Measurements from ENCODE around the gene CCDC32.

Gene CCDC32

DNA sequence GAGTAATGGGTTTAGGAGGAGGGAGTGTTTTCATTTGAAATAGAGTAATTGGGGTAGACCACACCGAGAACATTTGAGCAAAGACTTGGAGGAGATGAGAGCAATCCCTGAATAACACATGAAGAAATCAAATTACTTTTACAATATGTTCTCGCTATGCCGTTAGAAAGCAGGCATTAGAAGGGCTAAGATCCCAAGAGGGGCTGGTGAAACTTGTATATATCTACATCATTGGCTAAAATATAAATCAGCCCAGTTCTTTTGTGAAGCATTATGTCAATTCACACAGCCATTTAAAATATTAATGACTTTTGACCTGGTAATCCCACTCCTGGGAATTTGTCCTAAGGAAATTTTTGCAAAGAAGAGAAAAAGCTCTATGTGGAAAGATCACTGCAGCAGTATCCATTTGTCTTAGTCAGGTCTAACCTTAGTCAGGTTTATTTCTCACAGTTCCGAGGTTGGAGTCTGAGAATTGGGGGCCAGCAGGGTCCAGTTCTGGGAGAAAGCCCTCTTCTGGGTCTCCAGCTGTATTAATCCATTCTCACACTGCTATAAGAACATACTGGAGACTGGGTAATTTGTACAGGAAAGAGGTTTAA, 31.0 kb downstream of the CCDC32 start:
- TF ChIP-seq, protein P1, sequence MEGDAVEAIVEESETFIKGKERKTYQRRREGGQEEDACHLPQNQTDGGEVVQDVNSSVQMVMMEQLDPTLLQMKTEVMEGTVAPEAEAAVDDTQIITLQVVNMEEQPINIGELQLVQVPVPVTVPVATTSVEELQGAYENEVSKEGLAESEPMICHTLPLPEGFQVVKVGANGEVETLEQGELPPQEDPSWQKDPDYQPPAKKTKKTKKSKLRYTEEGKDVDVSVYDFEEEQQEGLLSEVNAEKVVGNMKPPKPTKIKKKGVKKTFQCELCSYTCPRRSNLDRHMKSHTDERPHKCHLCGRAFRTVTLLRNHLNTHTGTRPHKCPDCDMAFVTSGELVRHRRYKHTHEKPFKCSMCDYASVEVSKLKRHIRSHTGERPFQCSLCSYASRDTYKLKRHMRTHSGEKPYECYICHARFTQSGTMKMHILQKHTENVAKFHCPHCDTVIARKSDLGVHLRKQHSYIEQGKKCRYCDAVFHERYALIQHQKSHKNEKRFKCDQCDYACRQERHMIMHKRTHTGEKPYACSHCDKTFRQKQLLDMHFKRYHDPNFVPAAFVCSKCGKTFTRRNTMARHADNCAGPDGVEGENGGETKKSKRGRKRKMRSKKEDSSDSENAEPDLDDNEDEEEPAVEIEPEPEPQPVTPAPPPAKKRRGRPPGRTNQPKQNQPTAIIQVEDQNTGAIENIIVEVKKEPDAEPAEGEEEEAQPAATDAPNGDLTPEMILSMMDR (IDR thresholded peaks at IDR 0.05; ENCODE audit: low read depth, low read length, missing control alignments), result no peak
- in situ Hi-C loops (cut with HindIII; ENCODE audit: low pct_ligation_motif_present, low sequenced_read_pairs), result no loop called here
- Histone ChIP-seq H3K27ac (no peak overlapping the region), H3K36me3 (replicated peaks) (no peaks in the 10 kb centered on the region), H3K4me3 (ENCODE audit: low read depth, low read length) (no peak overlapping the region), H3K27me3 (replicated peaks) (no peaks in the 10 kb centered on the region)
- DNase-seq, result no peak

DNA sequence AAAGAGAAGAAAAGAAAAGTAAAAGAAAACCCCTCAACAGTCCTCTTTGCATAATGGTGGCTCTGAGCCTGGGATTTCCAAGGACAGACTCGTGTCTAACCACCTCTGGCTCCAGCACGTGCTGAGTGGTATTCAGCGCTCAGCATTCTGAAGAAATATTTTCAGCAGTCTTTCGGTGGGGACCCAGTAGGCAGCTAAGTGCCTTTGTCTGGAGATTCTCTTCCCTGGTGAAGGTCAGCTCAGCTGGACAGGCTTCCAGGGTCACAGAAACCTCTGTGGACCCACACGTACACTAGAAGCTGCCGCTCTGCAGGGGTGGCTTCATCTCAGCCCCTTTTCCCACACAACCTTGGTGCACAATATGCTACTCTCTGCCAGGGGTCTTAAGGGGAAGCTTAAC, 36.0 kb downstream of the CCDC32 start:
- no peak for DNase-seq
- Histone ChIP-seq H3K4me3 (ENCODE audit: low read depth, low read length) (no peak overlapping the region), H3K27ac (no peak overlapping the region), H3K27me3 (replicated peaks) (no peaks in the 10 kb centered on the region), H3K36me3 (replicated peaks) (no peaks in the 10 kb centered on the region)
- in situ Hi-C loops (cut with HindIII; ENCODE audit: low pct_ligation_motif_present, low sequenced_read_pairs), result no loop called here
- TF ChIP-seq, protein P1 (IDR thresholded peaks at IDR 0.05; ENCODE audit: low read depth, low read length, missing control alignments), result no peak

DNA sequence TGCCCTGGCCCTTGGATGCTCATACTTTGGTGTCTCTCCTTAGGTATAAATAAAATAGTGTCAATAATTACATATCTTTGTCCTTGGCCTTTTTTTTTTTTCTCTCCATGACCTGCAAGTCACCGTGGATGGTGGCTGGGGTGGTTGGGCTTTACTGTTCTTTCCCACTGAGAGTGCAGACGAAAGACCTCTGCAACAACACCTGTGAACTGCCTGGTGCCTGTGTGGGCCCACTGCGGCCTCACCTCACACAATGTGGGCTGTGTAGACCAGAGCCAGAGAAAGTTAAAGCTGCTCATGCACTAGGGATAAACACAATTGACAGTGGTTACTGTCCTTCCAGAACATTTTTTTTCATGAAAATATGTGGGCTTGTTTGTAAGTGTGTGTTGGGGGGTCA, 39.0 kb downstream of the CCDC32 start:
- in situ Hi-C loops (cut with HindIII; ENCODE audit: low pct_ligation_motif_present, low sequenced_read_pairs), result no loop called here
- no peak overlapping the region for H3K4me3 ChIP-seq (ENCODE audit: low read depth, low read length)
- H3K27ac ChIP-seq, result no peak overlapping the region
- H3K36me3 ChIP-seq (replicated peaks), result no peaks in the 10 kb centered on the region
- DNase-seq, result no peak
- no peaks in the 10 kb centered on the region for H3K27me3 ChIP-seq (replicated peaks)
- TF ChIP-seq, protein P1 (IDR thresholded peaks at IDR 0.05; ENCODE audit: low read depth, low read length, missing control alignments), result no peak

DNA sequence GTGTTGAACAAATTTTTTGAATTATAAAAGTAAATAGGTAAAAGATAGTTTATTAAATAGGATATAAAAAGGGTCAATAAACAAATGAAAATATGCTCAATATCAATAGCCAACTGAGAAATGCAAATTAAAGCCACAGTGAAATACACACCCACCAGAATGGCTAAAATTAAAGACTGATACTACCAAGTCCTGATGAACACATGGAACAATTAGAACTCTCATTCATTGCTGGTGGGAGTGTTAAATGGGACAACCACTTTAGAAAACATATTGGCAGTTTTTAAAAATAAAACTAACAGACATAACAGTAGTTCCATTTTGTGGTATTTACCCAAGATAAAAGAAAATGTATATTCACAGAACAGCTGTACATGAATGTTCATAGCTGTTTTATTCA, 41.2 kb downstream of the CCDC32 start:
- Histone ChIP-seq H3K27me3 (replicated peaks) (no peaks in the 10 kb centered on the region), H3K27ac (no peak overlapping the region), H3K36me3 (replicated peaks) (no peaks in the 10 kb centered on the region), H3K4me3 (ENCODE audit: low read depth, low read length) (no peak overlapping the region)
- no peak for DNase-seq
- TF ChIP-seq, protein P1 (IDR thresholded peaks at IDR 0.05; ENCODE audit: low read depth, low read length, missing control alignments), result no peak
- in situ Hi-C loops (cut with HindIII; ENCODE audit: low pct_ligation_motif_present, low sequenced_read_pairs), result no loop called here

DNA sequence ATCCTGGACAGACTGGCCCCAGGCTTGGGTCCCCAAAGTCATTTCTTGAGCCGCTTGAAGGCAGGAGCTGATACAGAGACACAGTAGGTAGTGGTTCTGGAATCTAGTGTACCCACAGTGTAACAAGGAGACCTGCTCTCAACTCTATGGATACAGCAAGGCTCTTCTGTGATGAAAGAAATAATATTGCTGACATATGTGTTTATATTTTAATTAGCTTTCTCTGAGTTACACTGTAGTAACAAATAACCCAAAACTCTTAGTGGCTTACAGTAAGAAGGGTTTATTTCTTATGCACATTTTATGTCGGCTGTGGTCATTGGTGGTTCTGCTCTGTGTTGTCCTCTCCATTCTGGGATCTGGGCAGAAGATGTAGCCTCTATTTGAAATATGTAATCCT, 48.5 kb downstream of the CCDC32 start:
- H3K4me3 ChIP-seq (ENCODE audit: low read depth, low read length), result no peak overlapping the region
- H3K27ac ChIP-seq, result no peak overlapping the region
- TF ChIP-seq, protein P1 (IDR thresholded peaks at IDR 0.05; ENCODE audit: low read depth, low read length, missing control alignments), result no peak
- no peaks in the 10 kb centered on the region for H3K27me3 ChIP-seq (replicated peaks)
- no peaks in the 10 kb centered on the region for H3K36me3 ChIP-seq (replicated peaks)
- no peak for DNase-seq
- in situ Hi-C loops (cut with HindIII; ENCODE audit: low pct_ligation_motif_present, low sequenced_read_pairs), result no loop called here

- TF ChIP-seq, protein P1 (IDR thresholded peaks at IDR 0.05; ENCODE audit: low read depth, low read length, missing control alignments), result no peak
- H3K27ac ChIP-seq, result no peak overlapping the region
- H3K27me3 ChIP-seq (replicated peaks), result no peaks in the 10 kb centered on the region
- H3K36me3 ChIP-seq (replicated peaks), result no peaks in the 10 kb centered on the region
- in situ Hi-C loops (cut with HindIII; ENCODE audit: low pct_ligation_motif_present, low sequenced_read_pairs), result no loop called here
- no peak for DNase-seq
- H3K4me3 ChIP-seq (ENCODE audit: low read depth, low read length), result no peak overlapping the region
Observed at GRCh38 chr15:40513609-40514008, 51.2 kb downstream of the CCDC32 start.

Data from brain microvascular endothelial cell (primary cell).